Left ventricle myocardium inferior (tissue), 1 donor: ENCODE data around the gene PGM1. TPM values are rescaled to one million over a fixed set of nuclear protein-coding genes. Genes with fewer than 3 reads are reported as not detected.

Experiments
- DNase-seq: peaks from one replicate; pipeline ENCODE4 v3.0.0-alpha.2; 2020
- H3K27ac ChIP-seq: fragments of 200-600 bp; replicated peaks from 2 replicates; pipeline ENCODE4 v1.8.0; 2021
- H3K27me3 ChIP-seq: fragments of 200-600 bp; 2 replicates; pipeline ENCODE4 v1.8.0; 2021; ENCODE audit warnings: low read depth
- H3K36me3 ChIP-seq: fragments of 200-600 bp; 2 replicates; pipeline ENCODE4 v1.8.0; 2021
- H3K4me1 ChIP-seq: fragments of 200-600 bp; 2 replicates; pipeline ENCODE4 v1.8.0; 2021
- H3K4me3 ChIP-seq: fragments of 200-600 bp; 2 replicates; pipeline ENCODE4 v1.8.0; 2021; ENCODE audit warnings: mild to moderate bottlenecking, moderate library complexity
- H3K9me3 ChIP-seq: fragments of 200-600 bp; replicated peaks from 2 replicates; pipeline ENCODE4 v1.8.0; 2021
- intact Hi-C: fragments of 100-400 bp; cut with micrococcal nuclease; formaldehyde crosslinking; loops from one replicate; pipeline ENCODE4 v1.11.0; 2022
- total RNA-seq: library from RNA; stranded (reverse); fragmentation: NEBNext Ultra II Directional; extraction: Animal tissue kit (Norgen Biotek cat#: 25700); gene quantifications from one replicate; pipeline ENCODE4 v1.2.1, GENCODE V29; 2021
- TF ChIP-seq, protein P1 (sequence below): fragments of 200-600 bp; IDR thresholded peaks from 2 replicates; pipeline ENCODE4 v1.8.0; 2021; ENCODE audit warnings: antibody characterized with exemption, mild to moderate bottlenecking, borderline replicate concordance
- donor health status: DM: no; HTN: yes; CAD: no; lungs with severe emphysema.

PGM1 gene
- total RNA-seq, 1 donor from 2014 or later: 280 TPM

DNA sequence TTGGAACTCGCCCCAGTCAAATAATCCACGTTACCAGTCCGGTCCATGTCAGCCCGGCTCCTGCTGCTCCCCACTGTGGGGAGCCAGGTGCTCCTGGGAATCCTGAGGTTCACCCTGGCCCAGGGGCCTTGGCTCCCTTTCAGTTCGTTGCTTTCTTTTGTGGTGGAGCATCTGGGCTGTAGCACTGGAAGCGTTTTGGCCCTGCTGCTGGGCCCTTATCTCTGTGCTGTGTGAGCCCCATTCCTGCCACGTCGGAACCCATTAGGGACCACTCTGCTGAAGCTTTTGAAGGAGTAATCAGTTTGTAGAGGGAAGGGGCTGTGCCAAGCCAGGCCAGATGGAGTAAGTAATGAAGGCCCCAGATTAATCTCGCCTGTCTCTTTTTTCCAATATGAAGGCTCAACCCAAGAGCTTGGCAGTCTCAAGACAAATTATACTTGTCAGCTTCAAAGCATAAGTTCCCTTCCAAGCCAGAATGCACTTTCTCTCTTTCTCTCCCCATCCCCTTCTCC, 82.3 kb downstream of the PGM1 start:
- Histone ChIP-seq H3K27me3 (no peaks in the 10 kb centered on the region), H3K4me3 (no peak overlapping the region), H3K27ac (peak overlapping the region; percentile 37), H3K9me3 (peaks cover 4% of the 10 kb centered on the region), H3K4me1 (peaks cover 11% of the 10 kb centered on the region), H3K36me3 (no peaks in the 10 kb centered on the region)
- TF ChIP-seq, protein P1, sequence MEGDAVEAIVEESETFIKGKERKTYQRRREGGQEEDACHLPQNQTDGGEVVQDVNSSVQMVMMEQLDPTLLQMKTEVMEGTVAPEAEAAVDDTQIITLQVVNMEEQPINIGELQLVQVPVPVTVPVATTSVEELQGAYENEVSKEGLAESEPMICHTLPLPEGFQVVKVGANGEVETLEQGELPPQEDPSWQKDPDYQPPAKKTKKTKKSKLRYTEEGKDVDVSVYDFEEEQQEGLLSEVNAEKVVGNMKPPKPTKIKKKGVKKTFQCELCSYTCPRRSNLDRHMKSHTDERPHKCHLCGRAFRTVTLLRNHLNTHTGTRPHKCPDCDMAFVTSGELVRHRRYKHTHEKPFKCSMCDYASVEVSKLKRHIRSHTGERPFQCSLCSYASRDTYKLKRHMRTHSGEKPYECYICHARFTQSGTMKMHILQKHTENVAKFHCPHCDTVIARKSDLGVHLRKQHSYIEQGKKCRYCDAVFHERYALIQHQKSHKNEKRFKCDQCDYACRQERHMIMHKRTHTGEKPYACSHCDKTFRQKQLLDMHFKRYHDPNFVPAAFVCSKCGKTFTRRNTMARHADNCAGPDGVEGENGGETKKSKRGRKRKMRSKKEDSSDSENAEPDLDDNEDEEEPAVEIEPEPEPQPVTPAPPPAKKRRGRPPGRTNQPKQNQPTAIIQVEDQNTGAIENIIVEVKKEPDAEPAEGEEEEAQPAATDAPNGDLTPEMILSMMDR: no peak
- peak; percentile 43 for DNase-seq
- intact Hi-C loops: loop anchor here (10.0 kb wide), 1 partner anchor 569 kb away; no protein-coding TSS in a partner anchor

DNA sequence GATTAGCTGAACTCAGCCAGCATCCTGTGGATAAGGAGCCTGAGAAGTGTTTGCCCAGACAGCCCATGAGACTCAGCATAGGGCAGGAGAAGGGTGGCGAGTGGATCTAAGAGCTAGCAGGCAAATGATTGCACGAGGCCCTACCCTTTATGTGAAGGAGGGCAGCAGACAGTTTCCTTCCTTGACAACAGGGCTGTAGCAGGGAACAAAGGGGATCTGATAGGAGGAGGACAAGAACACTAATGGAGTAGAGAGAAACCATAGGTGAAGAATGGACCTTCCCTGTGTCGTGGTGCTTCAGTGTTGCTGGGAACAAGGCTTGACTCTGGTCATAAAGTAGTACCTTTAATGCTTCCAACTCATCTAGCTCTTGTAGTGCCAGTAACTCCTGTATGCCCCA, 84.3 kb downstream of the PGM1 start:
- no peaks in the 10 kb centered on the region for H3K36me3 ChIP-seq
- no peak overlapping the region for H3K27ac ChIP-seq
- DNase-seq: no peak
- intact Hi-C loops: loop anchor here (10.0 kb wide), 1 partner anchor 567 kb away; no protein-coding TSS in a partner anchor
- H3K9me3 ChIP-seq: peaks cover 4% of the 10 kb centered on the region
- no peak overlapping the region for H3K4me3 ChIP-seq
- H3K4me1 ChIP-seq: peaks cover 11% of the 10 kb centered on the region
- H3K27me3 ChIP-seq: no peaks in the 10 kb centered on the region
- TF ChIP-seq, protein P1: no peak

DNA sequence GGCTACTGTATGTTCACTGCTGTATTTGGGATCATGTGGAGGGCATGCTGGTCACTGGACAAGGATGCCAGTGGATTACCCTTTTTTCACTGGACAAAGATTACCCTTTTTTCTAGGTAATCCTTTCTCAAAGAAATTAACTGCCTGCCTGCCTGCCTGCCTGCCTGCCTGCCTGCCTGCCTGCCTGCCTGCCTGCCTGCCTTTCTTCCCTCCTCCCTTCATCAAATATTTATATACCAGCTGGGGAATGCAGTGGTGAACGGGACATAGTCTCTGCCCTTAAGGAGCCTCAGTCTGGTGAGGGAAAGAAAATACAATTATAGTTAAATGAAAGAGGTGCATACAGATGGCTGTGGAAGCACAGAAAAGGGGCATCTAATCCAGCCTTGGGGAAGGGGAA, 85.0 kb downstream of the PGM1 start:
- Histone ChIP-seq H3K27ac (no peak overlapping the region), H3K4me3 (no peak overlapping the region), H3K27me3 (no peaks in the 10 kb centered on the region), H3K4me1 (peaks cover 11% of the 10 kb centered on the region), H3K36me3 (no peaks in the 10 kb centered on the region), H3K9me3 (peaks cover 4% of the 10 kb centered on the region)
- no peak for DNase-seq
- intact Hi-C loops: loop anchor here (10.0 kb wide), 1 partner anchor 567 kb away; no protein-coding TSS in a partner anchor
- TF ChIP-seq, protein P1: no peak

DNA sequence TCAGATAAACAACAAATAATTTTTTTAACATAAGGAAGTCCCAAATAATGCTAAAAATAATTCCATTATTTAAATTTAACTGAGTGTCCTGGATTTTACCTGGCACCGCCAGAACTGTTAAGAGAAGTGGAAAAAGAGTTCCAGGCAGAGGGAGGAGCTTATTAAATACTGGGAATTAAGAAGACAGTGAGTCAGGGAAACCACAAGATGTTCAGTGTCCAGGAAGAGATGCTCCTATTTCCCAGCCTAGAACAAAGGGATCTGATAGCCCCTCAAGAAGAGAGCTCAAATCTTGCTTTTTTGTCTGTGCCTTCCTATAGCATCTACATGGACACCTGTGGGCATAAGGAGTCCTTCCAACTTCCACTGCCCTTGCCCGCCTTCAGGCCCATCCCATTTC, 85.9 kb downstream of the PGM1 start:
- intact Hi-C loops: loop anchor here (10.0 kb wide), 1 partner anchor 566 kb away; no protein-coding TSS in a partner anchor
- TF ChIP-seq, protein P1: no peak
- H3K27ac ChIP-seq: no peak overlapping the region

DNA sequence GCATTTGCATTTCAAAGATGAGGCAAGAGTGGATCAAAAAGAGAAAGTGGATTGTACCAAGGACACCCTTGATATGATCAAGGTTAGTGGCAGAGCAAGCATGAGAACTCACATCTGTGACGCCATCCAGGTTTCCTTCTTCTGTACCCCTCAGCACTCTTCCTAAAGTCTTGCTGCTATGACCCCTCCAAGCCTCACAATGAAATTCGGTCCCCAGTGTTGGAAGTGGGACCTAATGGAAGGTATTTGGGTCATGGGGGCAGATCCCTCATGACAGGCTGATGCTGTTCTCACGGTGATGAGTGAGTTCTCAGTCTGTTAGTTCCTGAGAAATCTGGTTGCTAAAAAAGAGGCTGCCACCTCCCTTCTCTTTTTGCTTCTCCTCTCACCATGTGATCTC, 86.4 kb downstream of the PGM1 start:
- intact Hi-C loops: loop anchor here (10.0 kb wide), 1 partner anchor 565 kb away; no protein-coding TSS in a partner anchor
- H3K4me1 ChIP-seq: peaks cover 7% of the 10 kb centered on the region
- TF ChIP-seq, protein P1: no peak
- H3K27me3 ChIP-seq: no peaks in the 10 kb centered on the region
- no peaks in the 10 kb centered on the region for H3K36me3 ChIP-seq
- no peak overlapping the region for H3K27ac ChIP-seq
- H3K4me3 ChIP-seq: no peak overlapping the region
- H3K9me3 ChIP-seq: peaks cover 4% of the 10 kb centered on the region
- no peak for DNase-seq

More for the DNA sequence above, 85.9 kb downstream of the PGM1 start:
- no peak overlapping the region for H3K4me3 ChIP-seq
- no peak for DNase-seq
- H3K27me3 ChIP-seq: no peaks in the 10 kb centered on the region
- H3K4me1 ChIP-seq: peaks cover 11% of the 10 kb centered on the region
- H3K36me3 ChIP-seq: no peaks in the 10 kb centered on the region
- peaks cover 4% of the 10 kb centered on the region for H3K9me3 ChIP-seq
